Skeletal muscle cell (primary cell): Measurements from ENCODE around the gene ADAT2.

Experiments used
- DNase-seq: peaks from one replicate; pipeline ENCODE4 v3.0.0-alpha.2; 2010; ENCODE audit warnings: low read depth
- H3K4me3 ChIP-seq: 2 replicates; pipeline ENCODE4 v1.5.1; 2011; ENCODE audit warnings: low read depth, mild to moderate bottlenecking, control low read depth, low read length, moderate library complexity

Gene ADAT2

GRCh38 chr6:143443096-143443495, 7.4 kb downstream of the ADAT2 start:
- DNase-seq: no peak
- no peak overlapping the region for H3K4me3 ChIP-seq

GRCh38 chr6:143441680-143442545, 8.6 kb downstream of the ADAT2 start:
- H3K4me3 ChIP-seq: no peak overlapping the region
- DNase-seq: no peak

DNA sequence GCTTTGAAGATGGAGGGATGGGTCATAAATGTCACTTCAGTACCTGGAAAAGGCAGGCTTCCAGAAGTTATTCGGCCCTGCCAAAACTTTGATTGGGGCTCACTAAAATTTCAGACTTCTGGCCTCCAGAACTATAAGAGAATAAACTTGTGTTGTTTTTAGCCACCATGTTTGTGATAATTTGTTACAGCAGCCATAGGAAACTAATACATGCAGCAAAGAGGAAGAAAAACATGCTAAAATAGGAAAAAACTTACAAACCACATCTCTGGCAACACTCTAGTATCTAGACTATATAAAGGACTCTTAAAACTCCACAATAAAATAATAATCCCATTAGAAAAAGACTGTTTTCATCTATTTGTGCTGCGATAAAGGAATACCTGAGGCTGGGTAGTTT, 9.5 kb downstream of the ADAT2 start:
- no peak for DNase-seq
- H3K4me3 ChIP-seq: no peak overlapping the region

DNA sequence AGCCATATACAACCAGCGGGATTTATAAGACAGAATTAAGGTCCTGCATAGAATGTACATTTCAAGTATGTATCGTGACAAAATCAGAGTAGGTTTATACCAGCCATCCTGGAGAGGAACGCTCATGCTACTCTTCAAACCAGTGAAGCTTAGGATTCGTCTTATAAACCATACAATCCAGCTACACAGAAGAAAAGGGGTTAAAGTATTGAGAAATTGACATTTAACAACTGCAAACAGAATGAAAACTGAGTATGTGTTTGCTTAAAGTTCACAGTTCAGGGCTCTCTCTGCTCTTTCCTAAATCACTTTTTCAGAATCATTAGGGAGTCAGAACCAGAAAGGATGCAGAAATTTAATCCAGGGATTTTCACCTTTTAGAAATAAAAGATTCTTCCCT, 17.9 kb downstream of the ADAT2 start:
- no peak for DNase-seq
- H3K4me3 ChIP-seq: no peak overlapping the region

DNA sequence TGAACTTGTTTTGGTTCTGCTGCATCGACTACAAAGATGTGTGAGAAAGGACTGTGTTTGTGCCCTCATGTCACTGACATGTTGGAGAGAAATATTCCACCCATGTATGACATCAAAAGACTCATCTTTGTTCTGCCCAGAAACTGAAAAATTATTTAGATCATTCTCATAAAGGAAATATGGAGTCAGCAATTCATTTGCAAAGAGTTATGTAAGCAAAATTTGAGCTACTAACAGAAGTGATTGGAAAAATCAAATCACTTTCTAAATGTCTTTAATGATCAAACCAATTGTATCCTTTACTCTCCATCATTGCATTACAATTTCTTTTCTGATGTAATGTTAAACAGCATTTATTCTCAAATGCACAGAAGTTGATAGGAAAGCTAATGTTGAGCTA, 19.3 kb downstream of the ADAT2 start:
- H3K4me3 ChIP-seq: no peak overlapping the region
- DNase-seq: no peak

GRCh38 chr6:143429970-143430369, 20.5 kb downstream of the ADAT2 start:
- H3K4me3 ChIP-seq: no peak overlapping the region
- DNase-seq: no peak

- no peak overlapping the region for H3K4me3 ChIP-seq
- peak; percentile 55 for DNase-seq
Measured at GRCh38 chr6:143427109-143427817, 23.2 kb downstream of the ADAT2 start.

GRCh38 chr6:143426026-143426425, 24.5 kb downstream of the ADAT2 start:
- H3K4me3 ChIP-seq: no peak overlapping the region
- DNase-seq: no peak

DNA sequence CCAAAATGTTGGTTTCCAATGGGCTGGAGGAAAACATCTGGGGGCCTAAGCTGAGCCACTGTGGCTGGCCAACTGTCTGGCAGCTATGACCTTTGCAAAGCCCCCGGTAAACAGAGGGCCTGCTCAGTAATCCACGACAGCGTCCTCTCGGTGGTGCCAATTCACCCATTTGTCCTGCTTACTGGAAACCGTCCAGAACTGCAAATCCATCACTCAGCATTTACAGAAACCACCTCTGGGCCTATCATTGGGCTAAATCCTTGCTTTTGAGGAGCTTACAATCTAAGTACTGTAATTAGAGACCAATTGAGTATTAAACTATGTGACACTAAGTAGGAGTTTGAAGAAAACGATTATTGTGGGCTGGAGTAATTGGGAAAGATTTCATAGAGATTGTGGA, 31.0 kb downstream of the ADAT2 start:
- H3K4me3 ChIP-seq: no peak overlapping the region
- no peak for DNase-seq

- DNase-seq: no peak
- H3K4me3 ChIP-seq: no peak overlapping the region
Measured at GRCh38 chr6:143414769-143415168, 35.7 kb downstream of the ADAT2 start.

DNA sequence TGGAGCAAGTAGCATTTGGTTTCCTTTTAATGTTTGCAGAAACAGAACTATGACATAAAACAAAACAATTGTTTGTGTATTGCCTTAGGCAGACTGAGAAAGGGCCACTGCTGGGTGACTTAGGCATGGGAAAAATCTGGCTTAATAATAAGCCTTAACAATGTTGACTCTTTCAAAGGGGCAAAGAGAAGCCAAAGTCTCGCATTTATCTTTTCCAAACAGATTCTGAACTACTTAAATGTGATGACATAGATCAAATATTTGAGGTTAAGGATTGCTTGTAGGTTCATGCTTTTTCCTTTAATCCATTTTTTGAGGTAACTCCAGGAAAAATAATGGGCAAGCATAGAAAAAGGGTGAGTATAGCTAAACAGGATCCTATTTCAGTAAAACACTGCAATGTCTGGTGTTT, 39.6 kb downstream of the ADAT2 start:
- DNase-seq: no peak

DNA sequence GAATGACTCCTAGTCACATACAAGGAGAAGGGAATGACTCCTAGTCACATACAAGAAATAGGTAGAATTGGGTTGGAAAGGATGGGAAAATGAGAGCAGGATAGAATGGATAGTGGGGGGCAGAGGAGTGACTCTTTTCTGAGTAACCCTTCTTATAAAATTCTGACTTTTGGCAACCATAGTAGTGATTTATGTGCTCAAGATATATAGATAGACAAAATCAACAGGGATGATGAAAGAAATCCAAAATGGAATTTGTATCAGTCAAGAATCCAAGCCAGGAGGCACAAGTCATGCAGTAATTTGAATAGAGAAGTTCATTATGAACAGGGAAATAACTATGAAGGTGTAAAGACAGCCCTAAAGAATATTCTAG, 41.7 kb downstream of the ADAT2 start:
- H3K4me3 ChIP-seq: no peak overlapping the region
- no peak for DNase-seq

More for the DNA sequence above, 39.6 kb downstream of the ADAT2 start:
- H3K4me3 ChIP-seq: no peak overlapping the region

DNA sequence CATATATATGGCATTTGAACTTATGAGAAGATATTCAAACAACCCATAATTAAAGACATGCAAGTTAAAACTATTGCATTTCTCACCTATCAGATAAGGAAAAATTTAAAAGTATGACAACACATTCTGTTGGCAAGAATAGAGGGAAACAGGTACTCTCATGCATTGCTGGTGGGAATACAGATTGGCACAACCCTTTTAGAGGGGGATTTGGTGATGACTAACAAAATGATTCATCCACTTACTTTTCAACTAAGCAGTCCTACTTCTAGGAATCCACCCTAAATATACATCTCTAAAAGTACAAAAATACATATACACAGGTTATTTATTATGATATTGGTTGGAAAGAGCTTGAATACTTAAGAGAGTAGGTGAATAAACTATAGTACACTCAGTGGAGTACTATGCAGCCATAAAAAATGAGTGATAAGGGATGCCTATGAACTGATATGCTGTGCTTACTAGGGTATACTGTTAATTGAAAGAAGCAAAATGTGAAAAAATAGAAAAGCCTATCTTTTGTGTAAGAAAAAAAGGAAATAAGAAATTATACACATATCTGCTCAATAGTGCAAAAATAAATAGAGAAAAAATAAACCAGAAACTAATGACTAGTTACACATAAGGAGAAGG, 42.2 kb downstream of the ADAT2 start:
- no peak for DNase-seq

DNA sequence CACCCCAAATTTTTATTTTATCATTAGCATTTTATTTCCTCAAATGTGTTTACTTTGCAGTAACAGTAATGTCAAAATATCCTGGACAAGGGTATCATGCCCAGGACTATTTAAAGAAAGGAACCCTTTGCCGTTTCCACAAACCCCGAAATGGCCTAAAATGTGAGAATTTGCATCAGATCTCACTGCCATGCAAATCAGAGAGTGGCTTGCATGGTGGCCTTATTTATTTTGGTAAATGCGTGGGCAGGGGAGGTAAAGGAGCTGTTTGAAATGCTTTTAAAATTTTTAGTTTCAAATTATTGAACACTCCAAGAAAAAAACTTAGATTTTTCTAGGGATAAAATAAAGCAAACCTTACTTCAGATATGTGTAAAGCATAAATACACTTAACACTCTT, 43.8 kb downstream of the ADAT2 start:
- no peak overlapping the region for H3K4me3 ChIP-seq
- no peak for DNase-seq

More for the DNA sequence above, 42.2 kb downstream of the ADAT2 start:
- no peak overlapping the region for H3K4me3 ChIP-seq

DNA sequence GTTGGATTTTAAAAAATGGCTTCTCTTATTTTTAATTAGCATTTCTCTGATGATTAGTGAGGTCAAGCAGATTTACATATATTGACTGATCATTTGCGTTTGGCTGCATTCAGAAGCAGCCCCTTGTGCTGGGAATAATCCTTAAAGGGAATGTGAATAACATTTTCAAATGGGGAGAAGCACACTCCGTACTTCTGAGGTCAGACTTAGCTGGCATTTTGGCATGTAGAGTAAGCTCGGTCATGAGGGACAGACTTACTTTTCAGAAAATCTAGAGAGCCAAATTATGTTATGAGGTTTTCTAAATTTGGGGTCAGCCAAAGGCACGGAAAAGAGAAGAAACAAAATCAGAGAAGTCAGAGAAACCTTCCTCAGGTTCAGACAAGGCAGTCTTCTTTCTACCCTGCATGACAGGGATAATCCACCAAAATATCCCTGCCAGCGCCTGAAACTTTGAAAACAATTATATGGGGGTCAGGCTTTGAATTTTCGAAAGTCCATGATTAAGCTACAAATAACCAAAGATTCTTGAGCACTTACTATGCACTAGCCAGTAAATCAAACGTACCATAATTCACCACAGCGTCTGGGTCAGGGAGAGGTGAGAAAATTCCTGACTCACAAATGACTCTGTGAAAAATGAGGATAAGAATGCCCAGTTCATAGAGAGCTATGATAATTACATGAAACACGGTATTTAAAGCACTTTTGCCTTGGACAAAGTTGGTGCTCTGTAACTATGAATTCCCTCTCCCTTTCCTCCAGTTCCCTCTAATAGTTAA, 44.9 kb downstream of the ADAT2 start:
- no peak for DNase-seq
- H3K4me3 ChIP-seq: no peak overlapping the region

- H3K4me3 ChIP-seq: no peak overlapping the region
- DNase-seq: no peak
Measured at GRCh38 chr6:143402721-143403336, 47.7 kb downstream of the ADAT2 start.

GRCh38 chr6:143401636-143402370, 48.7 kb downstream of the ADAT2 start:
- H3K4me3 ChIP-seq: no peak overlapping the region
- no peak for DNase-seq

DNA sequence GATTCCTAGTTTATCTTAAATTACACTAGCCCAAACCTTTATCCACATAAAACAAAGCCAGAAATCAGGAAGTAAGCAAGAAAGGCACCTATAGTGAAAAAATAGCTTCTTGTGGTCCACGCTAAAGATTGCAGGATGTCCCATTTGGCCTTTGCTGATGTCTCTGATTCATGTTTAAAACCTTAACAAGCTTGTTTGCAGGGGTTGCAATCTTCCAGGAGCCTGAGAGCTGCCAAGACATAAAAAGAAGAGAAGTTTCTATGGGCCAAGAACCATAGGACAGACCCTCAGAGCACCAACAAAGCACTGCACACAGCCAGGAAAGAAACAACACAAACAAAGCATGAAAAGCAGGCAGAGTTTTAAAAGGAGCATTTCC, 49.4 kb downstream of the ADAT2 start:
- H3K4me3 ChIP-seq: no peak overlapping the region
- DNase-seq: no peak
